Loucy (cell line): ENCODE results near the gene TPCN2.

Source experiments
- H2AFZ ChIP-seq: fragments of 200-600 bp; sonication (generic); 2 replicates; pipeline ENCODE4 v1.6.0; 2016; ENCODE audit warnings: antibody characterized with exemption, mild to moderate bottlenecking, low read length, moderate library complexity
- H3F3A ChIP-seq: fragments of 200-600 bp; 2 replicates; pipeline ENCODE4 v1.6.0; 2016; ENCODE audit warnings: antibody characterized with exemption, low read depth, mild to moderate bottlenecking
- H3K27me3 ChIP-seq: fragments of 200-600 bp; sonication (generic); 2 replicates; pipeline ENCODE4 v1.6.1; 2014; ENCODE audit warnings: low read length, mild to moderate bottlenecking; ENCODE audit not compliant: insufficient read depth, poor library complexity, severe bottlenecking
- H3K36me3 ChIP-seq: fragments of 200-600 bp; sonication (generic); 2 replicates; pipeline ENCODE4 v1.6.1; 2016; ENCODE audit warnings: low read length; ENCODE audit not compliant: insufficient read depth
- H3K4me1 ChIP-seq: fragments of 200-600 bp; sonication (generic); 2 replicates; pipeline ENCODE4 v1.5.1; 2014; ENCODE audit warnings: low read length, mild to moderate bottlenecking; ENCODE audit not compliant: insufficient read depth, poor library complexity, severe bottlenecking
- H3K4me2 ChIP-seq: fragments of 200-600 bp; sonication (generic); 2 replicates; pipeline ENCODE4 v1.6.0; 2014; ENCODE audit warnings: antibody characterized with exemption, low read length, low read depth, mild to moderate bottlenecking; ENCODE audit not compliant: poor library complexity, severe bottlenecking
- H3K4me3 ChIP-seq: fragments of 200-600 bp; sonication (generic); 2 replicates; pipeline ENCODE4 v1.5.1; 2014; ENCODE audit warnings: low read length, mild to moderate bottlenecking, mixed read lengths; ENCODE audit not compliant: poor library complexity, severe bottlenecking
- H3K79me2 ChIP-seq: fragments of 200-600 bp; sonication (generic); 2 replicates; pipeline ENCODE4 v1.6.1; 2014; ENCODE audit warnings: low read length; ENCODE audit not compliant: insufficient read depth
- H3K9ac ChIP-seq: fragments of 200-600 bp; sonication (generic); 2 replicates; pipeline ENCODE4 v1.6.0; 2014; ENCODE audit warnings: mild to moderate bottlenecking, low read depth, low read length, moderate library complexity; ENCODE audit not compliant: poor library complexity, severe bottlenecking
- H3K9me2 ChIP-seq: fragments of 200-600 bp; sonication (generic); replicated peaks from 2 replicates; pipeline ENCODE4 v1.6.1; 2016; ENCODE audit warnings: low read depth, low read length, mixed read lengths
- H3K9me3 ChIP-seq: fragments of 200-600 bp; sonication (generic); 2 replicates; pipeline ENCODE4 v1.6.1; 2014; ENCODE audit warnings: mild to moderate bottlenecking, antibody characterized with exemption, low read length, low read depth; ENCODE audit not compliant: insufficient read depth
- H4K20me1 ChIP-seq: fragments of 200-600 bp; sonication (generic); 2 replicates; pipeline ENCODE4 v1.6.0; 2014; ENCODE audit warnings: antibody characterized with exemption, low read length, mild to moderate bottlenecking; ENCODE audit not compliant: insufficient read depth, poor library complexity, severe bottlenecking
- EZH2phosphoT487 ChIP-seq: fragments of 200-600 bp; IDR thresholded peaks from 2 replicates; pipeline ENCODE4 v1.6.1; 2018; ENCODE audit warnings: antibody characterized with exemption, mild to moderate bottlenecking, moderate library complexity, borderline replicate concordance
- TF ChIP-seq, protein P1 (sequence below): fragments of 200-600 bp; sonication (generic); conservative IDR thresholded peaks from 2 replicates; pipeline ENCODE4 v1.5.1; 2014; ENCODE audit warnings: mild to moderate bottlenecking, antibody characterized with exemption, low read length

TPCN2 gene

GRCh38 chr11:69114811-69115523 is 66.2 kb downstream of the TPCN2 start:
- no peak overlapping the region for H2AFZ ChIP-seq
- H3K4me2 ChIP-seq: no peak overlapping the region
- no peaks in the 10 kb centered on the region for H3K27me3 ChIP-seq
- H3K79me2 ChIP-seq: no peaks in the 10 kb centered on the region
- no peaks in the 10 kb centered on the region for H4K20me1 ChIP-seq
- TF ChIP-seq, protein P1, sequence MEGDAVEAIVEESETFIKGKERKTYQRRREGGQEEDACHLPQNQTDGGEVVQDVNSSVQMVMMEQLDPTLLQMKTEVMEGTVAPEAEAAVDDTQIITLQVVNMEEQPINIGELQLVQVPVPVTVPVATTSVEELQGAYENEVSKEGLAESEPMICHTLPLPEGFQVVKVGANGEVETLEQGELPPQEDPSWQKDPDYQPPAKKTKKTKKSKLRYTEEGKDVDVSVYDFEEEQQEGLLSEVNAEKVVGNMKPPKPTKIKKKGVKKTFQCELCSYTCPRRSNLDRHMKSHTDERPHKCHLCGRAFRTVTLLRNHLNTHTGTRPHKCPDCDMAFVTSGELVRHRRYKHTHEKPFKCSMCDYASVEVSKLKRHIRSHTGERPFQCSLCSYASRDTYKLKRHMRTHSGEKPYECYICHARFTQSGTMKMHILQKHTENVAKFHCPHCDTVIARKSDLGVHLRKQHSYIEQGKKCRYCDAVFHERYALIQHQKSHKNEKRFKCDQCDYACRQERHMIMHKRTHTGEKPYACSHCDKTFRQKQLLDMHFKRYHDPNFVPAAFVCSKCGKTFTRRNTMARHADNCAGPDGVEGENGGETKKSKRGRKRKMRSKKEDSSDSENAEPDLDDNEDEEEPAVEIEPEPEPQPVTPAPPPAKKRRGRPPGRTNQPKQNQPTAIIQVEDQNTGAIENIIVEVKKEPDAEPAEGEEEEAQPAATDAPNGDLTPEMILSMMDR: no peak
- TF ChIP-seq EZH2phosphoT487: no peak
- no peak overlapping the region for H3K9ac ChIP-seq
- no peaks in the 10 kb centered on the region for H3F3A ChIP-seq
- no peaks in the 10 kb centered on the region for H3K9me2 ChIP-seq
- no peaks in the 10 kb centered on the region for H3K36me3 ChIP-seq
- H3K4me1 ChIP-seq: no peaks in the 10 kb centered on the region
- no peaks in the 10 kb centered on the region for H3K9me3 ChIP-seq
- no peak overlapping the region for H3K4me3 ChIP-seq

GRCh38 chr11:69115586-69116560 is 67.1 kb downstream of the TPCN2 start:
- no peaks in the 10 kb centered on the region for H3F3A ChIP-seq
- no peaks in the 10 kb centered on the region for H3K36me3 ChIP-seq
- no peaks in the 10 kb centered on the region for H3K4me1 ChIP-seq
- no peak overlapping the region for H3K4me3 ChIP-seq
- H3K9me2 ChIP-seq: no peaks in the 10 kb centered on the region
- H3K79me2 ChIP-seq: no peaks in the 10 kb centered on the region
- no peak overlapping the region for H2AFZ ChIP-seq
- TF ChIP-seq, protein P1: no peak
- TF ChIP-seq EZH2phosphoT487: no peak
- no peaks in the 10 kb centered on the region for H4K20me1 ChIP-seq
- H3K27me3 ChIP-seq: no peaks in the 10 kb centered on the region
- H3K4me2 ChIP-seq: no peak overlapping the region
- H3K9me3 ChIP-seq: no peaks in the 10 kb centered on the region
- H3K9ac ChIP-seq: no peak overlapping the region

DNA sequence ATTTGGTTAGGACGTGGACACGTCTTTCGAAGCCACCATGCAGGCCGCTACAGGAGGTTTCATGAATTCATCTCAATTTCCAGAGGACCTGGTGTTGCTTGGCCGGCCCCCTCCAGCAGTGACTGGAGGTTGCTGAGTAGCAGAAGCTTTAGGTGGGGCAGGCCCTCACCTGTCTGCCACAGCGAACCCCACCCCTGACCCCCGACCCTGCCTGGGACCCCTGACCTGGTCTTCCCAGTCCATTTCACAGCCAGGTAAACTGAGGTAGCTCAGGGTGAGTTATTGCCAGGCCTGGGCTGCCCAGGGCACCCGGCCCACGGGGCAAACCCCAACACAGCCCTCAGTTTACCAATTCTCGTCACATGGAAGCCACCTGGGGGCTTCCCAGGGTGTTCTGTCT is 67.9 kb downstream of the TPCN2 start:
- H2AFZ ChIP-seq: no peak overlapping the region
- H3F3A ChIP-seq: no peaks in the 10 kb centered on the region
- H3K36me3 ChIP-seq: no peaks in the 10 kb centered on the region
- no peaks in the 10 kb centered on the region for H3K9me2 ChIP-seq
- H3K9ac ChIP-seq: no peak overlapping the region
- no peaks in the 10 kb centered on the region for H3K27me3 ChIP-seq
- no peaks in the 10 kb centered on the region for H3K79me2 ChIP-seq
- no peaks in the 10 kb centered on the region for H3K9me3 ChIP-seq
- H3K4me1 ChIP-seq: no peaks in the 10 kb centered on the region
- H4K20me1 ChIP-seq: no peaks in the 10 kb centered on the region
- no peak overlapping the region for H3K4me2 ChIP-seq
- no peak overlapping the region for H3K4me3 ChIP-seq
- TF ChIP-seq, protein P1: no peak
- no peak for TF ChIP-seq EZH2phosphoT487
